ENCODE results near the gene ZBTB21.

The ZBTB21 gene

DNA sequence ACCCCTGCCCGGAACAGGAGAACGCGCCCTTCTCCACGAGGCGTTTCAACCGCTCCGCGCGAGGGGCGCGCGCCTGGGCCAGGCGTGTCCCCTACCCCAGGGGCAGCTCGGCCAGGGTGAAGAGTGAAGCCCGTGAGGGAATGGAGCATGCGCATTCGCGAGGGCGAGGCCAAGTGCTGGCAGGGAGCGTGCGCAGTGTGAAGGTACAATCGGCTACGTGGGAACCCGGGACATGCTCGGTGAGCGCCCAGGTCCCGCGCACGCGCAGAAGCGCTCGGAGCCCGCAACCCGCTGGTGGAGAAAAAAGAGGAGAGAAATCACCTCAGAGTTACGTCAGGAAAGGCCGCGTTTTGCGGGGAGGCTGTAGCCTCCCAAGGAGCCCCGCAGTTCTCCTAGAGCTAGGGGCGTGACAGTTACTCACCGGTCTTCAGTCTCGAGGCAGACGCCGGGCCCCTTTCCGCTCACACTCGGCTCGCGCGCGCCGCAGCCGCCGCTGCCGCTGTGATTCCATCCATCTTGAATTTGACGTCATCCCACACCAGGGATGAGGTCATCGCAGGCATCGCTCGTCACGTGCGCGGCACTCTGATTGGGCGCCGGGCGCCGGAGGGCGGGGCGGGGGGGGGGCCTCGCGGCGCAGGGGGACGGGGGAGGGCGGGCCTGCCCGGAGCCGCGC is at the start of gene ZBTB21:
ZBTB21 (minus strand) TSS at position 530 of the 676 bp plus-strand sequence. CDS start 16,265 bp downstream, outside the sequence.
- in situ Hi-C loops (cut with HindIII; ENCODE audit: low sequenced_read_pairs), result loop anchor here (5.0 kb wide), 2 partner anchors 78 to 87 kb away; no protein-coding TSS in a partner anchor

DNA sequence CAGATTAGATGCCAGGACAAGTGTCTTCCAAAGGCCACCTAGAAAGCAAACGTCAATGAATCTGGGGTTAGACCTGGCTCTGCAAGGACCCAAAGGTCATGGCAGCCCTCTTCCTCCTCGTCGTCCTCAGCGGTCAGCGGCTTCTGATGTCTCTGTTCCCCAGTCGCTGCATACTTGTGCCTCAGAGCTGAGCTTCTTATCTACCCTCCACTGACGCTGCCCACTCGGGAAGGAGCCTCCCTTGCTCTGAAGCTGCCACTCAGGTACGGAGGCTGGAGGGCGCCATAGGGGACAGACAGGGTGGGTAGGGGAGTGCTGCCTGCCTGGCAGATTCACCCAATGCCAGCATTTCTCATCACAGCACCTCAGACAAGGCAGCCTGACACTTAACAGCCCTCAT is 49.6 kb upstream of the ZBTB21 start:
- in situ Hi-C loops (cut with HindIII; ENCODE audit: low sequenced_read_pairs), result no loop called here

DNA sequence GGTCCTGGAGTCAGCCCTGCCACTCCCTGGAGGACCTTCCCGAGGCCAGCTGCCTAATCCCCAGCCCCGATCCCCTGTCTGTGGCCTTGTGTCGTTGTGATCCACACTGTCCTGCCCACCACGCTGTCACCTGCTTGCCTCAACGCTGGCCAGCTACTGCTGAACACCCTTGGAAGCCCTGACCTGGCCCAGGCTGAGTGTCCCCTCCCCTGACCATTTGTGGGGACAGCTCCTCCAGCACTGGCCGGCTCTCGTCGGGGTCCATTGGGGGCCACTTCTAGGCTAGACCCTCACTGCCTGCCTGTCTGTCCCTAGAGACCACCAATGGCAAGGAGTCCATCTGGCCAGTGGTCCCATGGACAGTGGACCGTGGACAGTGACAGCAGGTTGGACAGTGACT is 49.0 kb upstream of the ZBTB21 start:
- in situ Hi-C loops (cut with HindIII; ENCODE audit: low sequenced_read_pairs), result no loop called here

DNA sequence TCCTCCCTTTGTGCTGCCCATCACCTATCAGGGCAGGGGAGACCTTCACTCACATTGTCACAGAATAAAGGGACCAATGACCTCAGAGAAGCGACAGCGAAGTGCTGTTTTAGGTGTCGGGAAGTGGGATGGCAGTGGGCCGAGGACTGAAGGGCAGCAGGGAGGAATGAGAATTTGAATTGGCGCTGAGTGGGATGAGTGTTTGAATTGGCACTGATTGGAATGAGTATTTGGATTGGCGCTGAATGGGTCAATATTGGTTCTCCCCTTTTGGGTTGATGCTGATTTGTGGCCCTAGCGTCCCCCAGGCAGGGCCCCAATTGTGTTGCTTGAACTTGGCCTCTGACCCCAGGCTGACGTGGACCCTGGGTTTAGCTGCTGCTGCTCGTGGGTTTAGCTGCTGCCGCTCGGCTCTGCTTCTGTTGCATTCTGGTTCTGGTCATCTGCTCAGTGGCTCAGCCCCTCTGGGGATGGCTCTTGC is 48.5 kb upstream of the ZBTB21 start:
- in situ Hi-C loops (cut with HindIII; ENCODE audit: low sequenced_read_pairs), result no loop called here

DNA sequence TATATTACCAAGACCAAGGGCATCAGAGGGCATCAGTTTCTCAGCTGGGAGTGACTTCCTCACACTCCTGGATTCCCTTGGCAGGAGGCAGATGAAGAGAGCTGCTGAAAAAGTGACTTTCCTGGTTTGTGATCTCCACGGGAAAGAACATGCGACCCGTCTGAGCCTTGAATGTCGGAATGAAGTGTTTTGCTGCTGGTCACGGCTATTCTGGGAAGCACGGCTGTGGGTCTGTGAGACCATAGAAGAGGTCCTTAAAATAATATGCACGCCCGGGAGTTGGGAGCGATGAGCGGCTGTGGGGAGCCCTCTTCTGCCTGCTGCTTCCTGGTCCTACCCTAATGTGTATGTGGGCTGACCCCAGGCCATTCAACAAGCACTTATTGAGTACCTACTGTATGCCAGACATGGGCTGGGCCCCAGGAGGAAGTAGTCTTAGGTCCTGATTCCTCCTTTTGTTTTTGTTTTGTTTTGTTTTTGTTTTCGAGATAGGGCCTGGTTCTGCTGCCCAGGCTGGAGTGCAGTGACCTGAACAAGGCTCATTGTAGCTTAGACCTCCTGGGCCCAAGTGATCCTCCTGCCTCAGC is 47.8 kb upstream of the ZBTB21 start:
- in situ Hi-C loops (cut with HindIII; ENCODE audit: low sequenced_read_pairs), result no loop called here

DNA sequence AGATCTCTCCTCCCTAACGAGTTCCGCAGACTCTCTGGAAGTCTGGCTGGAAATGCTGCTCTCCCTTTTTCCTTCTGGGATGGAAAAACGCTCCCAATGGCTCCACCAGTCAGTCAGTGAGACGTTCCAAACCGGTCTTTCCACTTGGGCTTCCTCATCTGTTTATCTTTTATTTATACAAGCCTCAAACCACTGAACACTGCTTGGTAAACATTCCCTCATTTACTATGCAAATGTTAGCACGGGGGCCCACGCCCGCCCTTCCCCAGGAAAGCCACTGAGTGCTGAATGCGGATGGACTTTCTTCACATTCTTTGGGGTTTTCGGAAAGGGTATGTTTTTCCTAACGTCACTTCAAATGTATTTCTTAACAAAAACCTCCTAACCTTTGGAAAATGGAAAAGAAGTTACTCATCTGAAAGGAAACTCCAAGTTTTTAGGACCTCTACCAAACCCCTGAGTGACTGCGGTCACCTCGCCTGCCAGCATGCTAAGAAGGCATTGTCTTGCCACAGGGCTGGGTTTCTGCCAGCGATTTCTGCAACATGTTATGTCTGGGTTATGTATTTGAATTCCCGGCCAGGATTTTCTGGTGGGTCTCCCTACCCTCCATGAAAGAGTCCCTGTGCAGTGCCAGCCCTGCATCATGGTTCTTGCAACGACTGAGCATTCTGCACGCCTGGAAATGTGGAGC is 47.0 kb upstream of the ZBTB21 start:
- in situ Hi-C loops (cut with HindIII; ENCODE audit: low sequenced_read_pairs), result no loop called here

DNA sequence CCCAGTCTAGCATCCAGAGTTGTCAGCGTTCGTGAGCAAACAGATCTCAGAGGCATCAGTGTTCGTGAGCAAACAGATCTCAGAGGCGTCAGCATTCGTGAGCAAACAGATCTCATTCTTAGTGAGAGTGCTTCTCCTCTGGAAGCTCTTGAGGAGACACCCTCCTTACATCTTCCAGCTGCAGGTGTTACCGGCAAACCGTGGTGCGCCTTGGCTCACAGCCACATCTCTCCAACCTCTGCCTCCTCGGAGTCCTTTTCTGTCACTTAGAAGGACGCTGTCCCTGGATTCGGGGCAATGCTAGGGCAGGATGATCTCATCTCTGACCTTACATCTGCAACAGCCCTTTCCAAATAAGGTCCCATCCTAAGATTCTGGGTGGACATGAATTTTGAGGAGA is 46.3 kb upstream of the ZBTB21 start:
- in situ Hi-C loops (cut with HindIII; ENCODE audit: low sequenced_read_pairs), result no loop called here

DNA sequence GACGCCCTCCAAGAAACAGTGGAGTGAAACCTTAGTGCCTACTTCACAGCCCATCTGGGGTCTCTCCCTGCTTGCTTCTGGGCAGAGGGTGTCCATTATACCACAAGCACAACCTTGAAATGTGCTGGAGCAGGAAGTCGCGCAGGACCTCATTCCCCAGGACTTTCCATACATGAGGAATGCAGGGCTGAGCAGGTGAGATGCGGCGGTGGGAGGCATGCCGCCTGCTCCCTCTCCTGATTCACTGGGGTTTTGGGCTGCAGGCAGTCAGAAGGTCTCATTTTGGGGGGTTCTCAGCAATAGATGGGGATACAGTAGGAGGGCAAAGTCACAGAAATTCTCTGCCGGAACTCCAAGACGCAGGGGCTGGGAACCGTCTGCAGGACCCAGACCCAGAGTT is 45.3 kb upstream of the ZBTB21 start:
- in situ Hi-C loops (cut with HindIII; ENCODE audit: low sequenced_read_pairs), result no loop called here

DNA sequence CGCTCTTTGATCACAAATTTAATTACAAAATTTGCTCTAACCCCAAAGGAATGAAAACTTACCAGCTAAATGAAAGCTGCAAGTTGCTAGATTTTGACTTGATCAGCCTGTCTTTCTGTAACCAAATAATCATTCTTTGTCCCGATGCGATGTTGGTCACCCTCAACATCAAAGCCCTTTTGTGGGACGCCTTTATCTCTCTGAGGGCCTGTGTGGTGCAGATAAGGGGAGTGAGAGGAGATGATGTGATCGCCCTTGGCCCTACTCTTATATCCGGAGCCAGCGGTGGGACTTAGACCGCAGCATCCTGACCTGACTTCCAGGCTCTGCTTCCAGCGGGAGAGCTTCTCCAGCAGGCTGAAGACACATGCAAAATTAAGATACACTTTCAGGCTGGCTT is 41.6 kb upstream of the ZBTB21 start:
- in situ Hi-C loops (cut with HindIII; ENCODE audit: low sequenced_read_pairs), result no loop called here

DNA sequence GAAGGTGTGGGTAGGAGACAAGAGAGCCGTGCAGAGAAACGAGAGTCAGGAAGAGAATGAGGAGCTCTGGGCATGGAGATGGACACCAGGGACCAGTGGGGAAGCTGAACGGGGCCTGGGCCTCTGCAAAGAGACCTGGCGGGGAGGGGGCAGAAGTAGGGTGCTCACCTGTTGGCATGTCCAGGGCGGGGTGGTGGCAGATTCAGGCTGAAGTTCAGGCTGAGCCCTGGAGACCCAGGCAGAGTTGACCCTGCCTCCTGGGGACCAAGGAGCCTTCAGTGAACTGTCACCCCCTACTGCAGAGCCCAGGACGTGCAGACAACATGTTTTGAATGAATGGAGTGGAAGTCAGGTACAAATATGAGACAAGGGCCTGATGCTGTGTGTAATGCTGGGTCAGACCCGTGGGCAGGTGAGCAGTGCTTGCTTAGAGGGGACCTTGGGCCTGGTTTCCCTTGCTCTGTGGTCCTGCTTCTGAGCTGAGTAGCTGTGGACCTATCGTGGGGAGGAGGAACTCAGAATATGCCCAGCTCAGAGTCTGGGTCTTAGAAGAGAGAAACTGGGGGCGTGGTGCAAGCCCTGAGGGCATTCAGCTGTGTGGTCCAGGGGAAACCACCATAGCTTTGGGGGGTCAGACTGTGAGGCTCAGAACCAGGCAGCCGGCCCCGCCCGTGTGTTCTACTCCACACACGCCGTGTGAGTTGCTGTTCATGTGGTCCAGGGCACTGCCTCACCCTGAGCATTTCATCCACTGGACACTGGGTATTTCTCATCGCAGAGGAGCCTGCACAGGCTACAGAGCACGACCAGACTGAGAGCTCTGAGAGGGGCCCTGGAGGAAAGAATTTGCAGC is 39.6 kb upstream of the ZBTB21 start:
- in situ Hi-C loops (cut with HindIII; ENCODE audit: low sequenced_read_pairs), result no loop called here

DNA sequence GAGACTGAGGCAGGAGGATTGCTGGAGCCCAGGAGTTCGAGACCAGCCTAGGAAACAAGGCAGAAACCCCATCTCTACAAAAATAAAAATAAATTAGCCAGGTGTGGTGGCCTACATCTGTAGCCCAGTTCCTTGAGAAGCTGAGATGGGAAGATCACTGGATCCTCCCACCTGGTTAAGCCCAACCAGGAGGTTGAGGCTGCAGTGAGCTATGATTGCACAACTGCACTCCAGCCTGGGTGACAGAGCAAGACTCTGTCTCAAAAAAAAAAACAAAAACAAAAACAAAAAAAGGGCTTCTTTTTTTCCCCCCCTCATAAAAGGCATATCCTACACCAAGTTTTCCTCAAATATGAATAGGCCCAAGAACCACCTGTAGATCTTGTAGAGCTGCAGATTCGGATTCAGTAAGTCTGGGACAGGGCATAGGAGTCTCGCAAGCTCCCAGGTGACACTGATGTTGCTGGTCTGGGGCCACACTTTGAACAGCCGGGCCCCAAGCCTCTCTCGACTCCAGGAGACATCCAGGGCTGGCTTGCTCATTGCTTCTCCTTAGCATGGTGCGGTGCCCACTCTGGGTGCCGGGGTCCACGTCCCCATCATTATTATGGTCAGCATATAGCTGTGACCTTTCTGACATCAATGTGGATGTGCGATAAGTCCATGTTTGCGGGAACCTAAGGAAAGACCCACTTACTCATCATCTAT is 38.9 kb upstream of the ZBTB21 start:
- in situ Hi-C loops (cut with HindIII; ENCODE audit: low sequenced_read_pairs), result no loop called here

DNA sequence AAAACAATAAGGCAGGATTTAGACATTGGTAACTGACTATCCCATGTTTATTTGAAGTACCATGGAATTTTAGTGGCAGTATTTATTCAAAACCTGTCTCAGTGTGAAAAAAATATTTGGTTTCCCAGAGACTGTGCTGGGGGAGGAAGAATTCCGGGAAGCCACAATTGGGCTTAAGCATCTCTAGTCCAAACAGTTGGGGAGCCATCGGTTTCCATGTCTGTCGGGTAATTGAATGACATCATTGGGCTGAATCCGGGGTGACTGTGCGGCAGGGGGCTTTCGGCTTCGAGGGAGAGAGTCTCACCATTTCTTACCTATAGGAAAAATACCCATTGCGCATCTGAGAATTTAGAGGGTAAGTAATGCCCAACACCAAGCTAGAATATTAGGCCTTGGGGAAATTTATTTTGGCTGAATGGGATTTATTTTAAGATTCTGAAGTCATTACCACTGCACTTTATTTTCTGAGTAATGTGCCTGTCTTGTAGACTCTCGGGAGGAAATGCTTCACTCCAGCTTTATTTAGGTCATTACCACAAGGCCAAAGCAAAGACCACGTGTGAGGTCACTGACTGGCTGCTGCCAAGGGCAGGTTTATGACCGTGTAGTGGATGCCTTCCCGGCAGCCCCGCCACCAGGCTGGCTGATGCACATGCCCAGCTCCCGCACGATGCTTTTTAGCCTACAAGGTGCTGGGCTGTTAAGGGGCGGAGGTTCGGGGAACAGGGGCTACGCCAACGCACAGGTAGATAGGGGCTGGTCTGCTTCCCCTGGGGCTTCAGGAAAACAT is 37.9 kb upstream of the ZBTB21 start:
- in situ Hi-C loops (cut with HindIII; ENCODE audit: low sequenced_read_pairs), result no loop called here

DNA sequence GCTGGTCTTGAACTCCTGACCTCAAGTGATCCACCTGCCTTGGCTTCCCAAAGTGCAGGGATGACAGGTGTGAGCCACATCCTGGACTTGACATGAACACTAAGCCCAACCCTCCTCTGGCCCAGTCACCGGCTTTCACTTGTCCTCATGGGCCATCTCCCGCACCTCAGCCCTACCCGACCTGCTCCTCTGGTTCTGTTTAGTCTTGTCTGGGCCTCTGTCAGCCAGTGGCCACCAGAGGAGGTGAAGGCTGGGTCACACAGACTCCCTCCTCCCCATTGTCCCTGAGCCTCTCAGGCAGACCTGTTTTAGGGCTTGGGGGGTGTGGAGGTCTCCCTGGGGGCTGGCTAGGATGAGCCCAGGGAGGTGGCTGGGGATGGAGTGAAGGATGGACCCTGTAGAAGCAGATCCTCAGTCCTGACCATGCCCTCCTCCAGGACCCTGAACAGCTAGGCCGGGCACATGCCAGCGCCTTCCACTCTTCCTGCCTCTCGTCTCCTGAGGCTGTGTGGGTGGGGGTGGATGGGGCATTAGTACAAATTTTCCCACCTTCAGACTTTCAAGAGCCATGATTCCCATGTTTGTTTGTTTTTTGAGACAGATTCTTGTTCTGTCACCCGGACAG is 34.8 kb upstream of the ZBTB21 start:
- in situ Hi-C loops (cut with HindIII; ENCODE audit: low sequenced_read_pairs), result loop anchor here (5.0 kb wide), 1 partner anchor 83 kb away; no protein-coding TSS in a partner anchor

DNA sequence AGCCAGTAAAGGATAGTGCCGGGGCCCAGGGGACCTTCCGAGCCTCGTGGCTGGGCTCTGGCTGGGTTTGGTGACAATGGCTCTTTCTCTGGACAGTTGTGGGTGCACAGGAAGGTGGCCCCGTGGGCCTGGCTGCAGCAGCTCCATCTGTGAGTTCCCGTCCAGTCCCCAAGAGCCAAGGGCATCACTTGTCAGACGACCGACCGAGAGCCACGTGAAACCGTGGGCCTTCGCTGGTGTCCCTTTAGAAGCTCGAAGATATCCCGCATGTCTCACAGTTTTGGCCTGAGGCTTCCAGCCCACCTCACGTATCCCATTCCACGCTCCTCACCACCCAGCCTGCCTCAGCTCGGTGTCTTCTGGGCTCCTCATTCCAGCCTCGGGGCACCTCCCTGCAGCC is 33.8 kb upstream of the ZBTB21 start:
- in situ Hi-C loops (cut with HindIII; ENCODE audit: low sequenced_read_pairs), result loop anchor here (5.0 kb wide), 1 partner anchor 82 kb away; no protein-coding TSS in a partner anchor

DNA sequence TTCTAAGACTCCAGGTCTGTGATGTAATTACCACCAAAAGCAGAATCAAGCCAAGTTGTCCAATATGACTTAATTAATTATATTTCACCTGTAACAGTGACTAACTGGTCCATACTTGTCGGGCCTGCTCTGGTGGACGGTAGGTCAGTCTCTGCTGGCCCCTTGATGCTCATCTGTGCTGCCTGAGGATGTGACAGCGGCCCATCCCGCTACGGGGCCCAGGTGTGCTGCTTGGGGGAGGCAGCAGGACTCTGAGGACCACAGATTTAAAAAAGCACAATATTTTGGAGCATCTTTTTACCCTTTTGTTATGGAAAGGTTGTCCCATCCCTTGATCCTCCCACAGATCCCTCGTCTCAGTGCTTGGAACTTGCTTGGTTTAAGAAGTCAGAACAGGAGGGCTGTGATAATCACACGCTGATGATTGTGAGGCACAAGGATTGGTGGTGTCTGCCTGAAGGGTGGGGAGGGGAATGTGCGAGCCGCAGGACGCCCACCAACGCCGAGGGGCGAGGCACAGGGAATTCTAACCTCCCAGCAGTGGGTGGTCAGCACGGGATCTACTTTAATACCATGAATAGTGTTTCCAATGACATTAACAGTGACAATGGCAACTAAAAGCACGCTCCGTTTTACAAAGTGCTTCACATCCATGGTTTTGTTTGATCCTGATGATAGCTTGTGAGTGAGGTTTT is 33.2 kb upstream of the ZBTB21 start:
- in situ Hi-C loops (cut with HindIII; ENCODE audit: low sequenced_read_pairs), result loop anchor here (5.0 kb wide), 1 partner anchor 81 kb away; no protein-coding TSS in a partner anchor

DNA sequence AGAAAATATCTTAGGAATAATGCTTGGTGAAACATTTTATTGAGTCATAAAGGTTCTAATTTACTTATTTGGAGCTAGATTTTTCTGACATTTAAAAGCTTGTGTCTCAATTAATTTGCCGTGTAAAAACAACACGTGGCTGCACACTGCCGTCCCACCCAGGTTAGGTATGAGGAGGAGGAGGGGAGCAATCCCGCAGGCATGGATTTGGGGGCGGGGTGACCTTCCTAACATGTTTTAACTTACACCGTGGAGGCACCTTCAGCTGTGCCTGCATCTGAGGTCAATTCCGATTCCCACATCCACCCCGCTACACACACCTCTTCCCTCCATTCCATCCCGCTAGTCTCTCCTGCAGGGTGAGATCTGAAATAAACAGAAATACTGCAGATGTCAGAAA is 32.5 kb upstream of the ZBTB21 start:
- in situ Hi-C loops (cut with HindIII; ENCODE audit: low sequenced_read_pairs), result loop anchor here (5.0 kb wide), 1 partner anchor 80 kb away; no protein-coding TSS in a partner anchor

DNA sequence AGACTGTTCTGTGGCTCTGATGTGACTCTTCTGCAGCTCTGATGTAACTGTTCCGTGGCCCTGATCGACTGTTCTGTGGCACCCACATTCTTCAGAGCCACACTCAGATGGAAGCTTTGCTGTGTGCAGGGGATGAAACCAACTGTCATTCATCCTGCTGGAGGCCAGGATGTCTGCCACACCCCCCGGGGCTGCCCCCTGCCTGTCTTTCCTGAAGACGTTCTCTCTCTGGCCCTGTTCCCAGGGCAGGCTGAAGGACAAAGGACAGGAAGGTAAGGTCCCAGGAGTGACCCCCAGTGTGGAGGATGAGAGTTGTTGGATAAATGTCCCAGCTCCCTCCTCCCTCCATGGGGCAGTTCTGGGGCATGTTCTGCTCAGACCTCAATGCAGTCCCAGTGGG is 31.6 kb upstream of the ZBTB21 start:
- in situ Hi-C loops (cut with HindIII; ENCODE audit: low sequenced_read_pairs), result loop anchor here (5.0 kb wide), 1 partner anchor 79 kb away; no protein-coding TSS in a partner anchor

DNA sequence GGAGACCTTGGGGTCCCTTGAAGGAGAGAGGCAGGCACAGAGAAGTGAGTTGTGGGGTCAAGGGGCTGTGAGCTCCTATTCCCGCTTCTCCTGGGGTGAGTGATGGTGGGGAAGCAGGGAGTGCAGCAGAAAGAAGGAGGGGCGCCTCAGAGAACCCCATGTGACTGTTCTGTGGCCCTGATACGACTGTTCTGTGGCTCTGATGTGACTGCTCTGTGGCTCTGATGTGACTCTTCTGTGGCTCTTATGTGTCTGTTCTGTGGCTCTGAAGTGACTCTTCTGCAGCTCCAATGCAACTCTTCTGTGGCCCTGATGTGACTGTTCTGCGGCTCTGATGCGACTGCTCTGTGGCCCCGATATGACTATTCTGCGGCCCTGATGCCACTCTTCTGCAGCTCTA is 31.1 kb upstream of the ZBTB21 start:
- in situ Hi-C loops (cut with HindIII; ENCODE audit: low sequenced_read_pairs), result loop anchor here (5.0 kb wide), 1 partner anchor 79 kb away; no protein-coding TSS in a partner anchor

All from endothelial cell of hepatic sinusoid (primary cell).